Left ventricle myocardium superior (tissue), 1 donor: ENCODE measurements around the gene TMEM175. TPM values are rescaled to one million over a fixed set of nuclear protein-coding genes. Genes with fewer than 3 reads are reported as not detected.
"Not testable (repeated sequence)": the region's sequence is repeated elsewhere in the genome, so short reads cannot be mapped to it uniquely, and the experiment has no call there.

Source experiments
- ATAC-seq: fragments of 200-7000 bp; cut with Tn5 transposase; one replicate; pipeline ENCODE4 v1.9.1; 2020; ENCODE audit warnings: mild to moderate bottlenecking, moderate library complexity
- DNase-seq: peaks from one replicate; pipeline ENCODE4 v3.0.0-alpha.2; 2020
- intact Hi-C: fragments of 100-400 bp; cut with micrococcal nuclease; formaldehyde crosslinking; loops from one replicate; pipeline ENCODE4 v1.11.0; 2022
- total RNA-seq: library from RNA; stranded (reverse); fragmentation: NEBNext Ultra II Directional; extraction: Animal tissue kit (Norgen Biotek cat#: 25700); gene quantifications from one replicate; pipeline ENCODE4 v1.2.1, GENCODE V29; 2021
- donor health status: DM: no; HTN: yes; CAD: no; lungs with severe emphysema.

TMEM175 gene
- total RNA-seq, 1 donor from 2014 or later, result 19.8 TPM

- DNase-seq, result no peak
Observed at GRCh38 chr4:964346-965025, 32.2 kb downstream of the TMEM175 start.

GRCh38 chr4:965048-965765 is 32.9 kb downstream of the TMEM175 start:
- DNase-seq (peak; percentile 29), ATAC-seq (no peak)
- intact Hi-C loops, result no loop called here

More at GRCh38 chr4:964346-965025, 32.2 kb downstream of the TMEM175 start:
- intact Hi-C loops, result no loop called here
- ATAC-seq, result no peak

- no peak for ATAC-seq
- no peak for DNase-seq
Observed at GRCh38 chr4:965766-966134, 33.5 kb downstream of the TMEM175 start.

GRCh38 chr4:966266-967112 is 34.2 kb downstream of the TMEM175 start:
- DNase-seq, result peak; percentile 32
- no peak for ATAC-seq
- intact Hi-C loops, result no loop called here

More at GRCh38 chr4:965766-966134, 33.5 kb downstream of the TMEM175 start:
- intact Hi-C loops, result no loop called here

DNA sequence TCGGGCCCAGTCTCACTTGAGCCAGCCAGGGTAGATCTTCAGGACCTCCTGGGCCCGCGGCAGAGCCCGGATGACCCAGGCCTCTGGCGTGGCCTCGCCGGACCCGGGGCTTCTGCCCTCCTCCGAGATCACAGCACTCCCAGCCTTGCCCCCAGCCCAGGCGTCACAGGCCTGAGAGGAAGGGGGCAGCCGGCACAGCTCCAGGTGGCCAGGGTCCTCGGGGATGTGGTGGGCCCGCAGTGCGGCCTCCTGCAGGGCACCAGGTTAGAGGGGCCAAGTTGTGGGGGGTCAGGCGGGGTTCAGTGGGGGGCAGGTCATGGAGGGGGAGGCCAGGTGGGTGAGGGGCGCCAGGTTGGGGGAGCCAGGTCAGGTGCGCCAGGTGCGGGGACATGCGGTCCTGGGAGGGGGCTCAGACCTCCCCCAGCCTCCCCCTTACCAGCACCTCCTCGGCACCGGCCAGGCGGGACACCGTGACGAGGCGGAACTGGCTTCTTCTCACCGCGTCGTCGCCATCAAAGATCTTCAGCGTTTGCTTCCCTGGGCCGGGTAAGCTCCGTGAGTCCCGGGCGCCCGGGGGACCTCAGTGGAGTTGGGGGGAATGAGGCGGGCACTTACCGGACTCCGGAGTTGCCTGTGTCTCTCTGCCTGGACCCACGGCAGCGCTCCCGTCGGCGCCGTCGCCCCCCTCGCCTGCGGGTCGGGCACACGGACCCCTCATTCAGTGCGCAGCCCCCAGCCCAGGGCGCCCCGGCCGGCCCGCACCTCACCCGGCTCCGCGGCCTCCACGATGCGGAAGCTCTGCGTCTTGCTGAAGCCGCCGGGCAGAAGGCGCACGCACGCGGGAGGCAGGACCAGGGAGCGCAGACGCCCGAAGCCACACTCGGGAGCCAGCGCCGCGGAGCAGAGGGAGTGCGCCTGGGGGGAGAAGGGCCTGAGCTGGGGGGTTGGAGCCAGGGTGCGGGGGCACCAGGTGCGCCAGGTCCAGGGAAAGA is 35.1 kb downstream of the TMEM175 start:
- intact Hi-C loops, result no loop called here

DNA sequence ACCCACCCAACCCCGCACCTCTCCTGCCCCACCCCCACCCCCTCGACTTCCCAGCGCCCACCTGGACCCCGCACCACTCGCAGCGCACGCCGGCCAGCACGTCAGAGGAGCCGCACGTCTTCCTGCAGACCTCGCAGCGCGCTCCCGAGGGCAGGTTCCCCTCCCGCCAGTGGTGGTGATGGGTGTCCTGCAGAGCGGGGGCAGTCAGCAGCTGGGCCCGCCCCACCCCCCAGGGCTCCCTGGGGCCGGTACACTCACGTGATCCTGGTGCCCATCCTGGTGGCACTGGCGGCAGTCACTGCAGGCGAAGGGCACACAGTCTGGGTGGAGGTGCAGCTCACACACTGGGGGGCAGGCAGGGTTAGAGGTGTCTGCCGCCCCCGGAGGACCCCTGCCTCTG is 36.0 kb downstream of the TMEM175 start:
- intact Hi-C loops, result no loop called here
- ATAC-seq (no peak), DNase-seq (peak; percentile 27)

More for the DNA sequence above, 35.1 kb downstream of the TMEM175 start:
- ATAC-seq (no peak), DNase-seq (no peak)

GRCh38 chr4:968621-969394 is 36.5 kb downstream of the TMEM175 start:
- DNase-seq (no peak), ATAC-seq (no peak)
- intact Hi-C loops, result no loop called here

GRCh38 chr4:970046-970745 is 37.9 kb downstream of the TMEM175 start:
- no peak for DNase-seq
- intact Hi-C loops, result no loop called here
- no peak for ATAC-seq

- intact Hi-C loops, result no loop called here
- ATAC-seq (no peak), DNase-seq (peak; percentile 19)
Observed at GRCh38 chr4:970854-971520, 38.7 kb downstream of the TMEM175 start.

GRCh38 chr4:971666-972500 is 39.6 kb downstream of the TMEM175 start:
- ATAC-seq (no peak), DNase-seq (no peak)
- intact Hi-C loops, result no loop called here

GRCh38 chr4:972651-973424 is 40.6 kb downstream of the TMEM175 start:
- ATAC-seq, result peak; percentile 8
- DNase-seq, result peak; percentile 61
- intact Hi-C loops, result no loop called here

GRCh38 chr4:973431-974397 is 41.5 kb downstream of the TMEM175 start, which contains the start of gene DGKQ:
Gene DGKQ (minus strand): TSS chr4:973569. CDS start chr4:973482, 87 bp downstream.
- DNase-seq (peak; percentile 94), ATAC-seq (peak; percentile 98)
- intact Hi-C loops, result no loop called here

DNA sequence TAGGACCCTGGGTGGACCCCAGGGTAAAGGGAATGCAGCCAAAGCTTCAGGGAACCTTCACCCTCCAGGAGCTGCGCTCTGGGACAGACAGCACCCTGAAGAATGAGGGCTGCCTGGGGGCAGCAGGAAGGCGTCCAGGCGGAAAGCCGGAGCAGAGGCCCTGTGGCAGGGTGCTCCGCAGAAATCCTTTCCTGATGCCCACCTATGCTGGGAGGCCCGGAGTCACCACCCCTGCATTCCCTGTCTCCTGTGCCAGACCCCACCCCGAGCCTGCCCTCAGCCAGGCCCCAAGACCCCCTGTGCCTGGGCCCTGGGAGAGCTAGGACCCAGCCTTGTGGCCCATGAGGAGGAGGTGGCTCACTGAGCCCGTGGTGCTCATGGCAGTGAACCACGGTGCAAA is 42.4 kb downstream of the TMEM175 start:
- no peak for DNase-seq
- no peak for ATAC-seq
- intact Hi-C loops, result no loop called here

- intact Hi-C loops, DNase-seq, ATAC-seq: not testable (repeated sequence)
Observed at GRCh38 chr4:976016-976415, 43.8 kb downstream of the TMEM175 start.
